ENCODE measurements around the gene ALDH1L1.

Gene ALDH1L1

GRCh38 chr3:126132751-126133511 is 47.5 kb downstream of the ALDH1L1 start:
- DNase-seq: peak; percentile 12

GRCh38 chr3:126131881-126132750 is 48.3 kb downstream of the ALDH1L1 start:
- peak; percentile 23 for DNase-seq

- DNase-seq: peak; percentile 13
Measured at GRCh38 chr3:126130981-126131745, 49.2 kb downstream of the ALDH1L1 start.

- peak; percentile 7 for DNase-seq
Measured at GRCh38 chr3:126130081-126130855, 50.1 kb downstream of the ALDH1L1 start.

- peak; percentile 21 for DNase-seq
Measured at GRCh38 chr3:126129398-126129891, 50.9 kb downstream of the ALDH1L1 start.

GRCh38 chr3:126128504-126129397 is 51.6 kb downstream of the ALDH1L1 start:
- DNase-seq: peak; percentile 12

- peak; percentile 21 for DNase-seq
Measured at GRCh38 chr3:126127904-126128303, 52.5 kb downstream of the ALDH1L1 start.

GRCh38 chr3:126127452-126127851 is 52.9 kb downstream of the ALDH1L1 start:
- DNase-seq: peak; percentile 26

GRCh38 chr3:126126811-126127431 is 53.5 kb downstream of the ALDH1L1 start:
- DNase-seq: peak; percentile 14

- peak; percentile 22 for DNase-seq
Measured at GRCh38 chr3:126126286-126126685, 54.1 kb downstream of the ALDH1L1 start.

GRCh38 chr3:126125781-126126251 is 54.6 kb downstream of the ALDH1L1 start:
- DNase-seq: no peak

GRCh38 chr3:126125341-126125740 is 55.0 kb downstream of the ALDH1L1 start:
- peak; percentile 18 for DNase-seq

- no peak for DNase-seq
Measured at GRCh38 chr3:126124896-126125295, 55.5 kb downstream of the ALDH1L1 start.

- peak; percentile 14 for DNase-seq
Measured at GRCh38 chr3:126124148-126124868, 56.1 kb downstream of the ALDH1L1 start.

GRCh38 chr3:126121632-126122031 is 58.8 kb downstream of the ALDH1L1 start:
- DNase-seq: no peak

GRCh38 chr3:126121074-126121473 is 59.3 kb downstream of the ALDH1L1 start:
- no peak for DNase-seq

GRCh38 chr3:126119976-126120375 is 60.4 kb downstream of the ALDH1L1 start:
- DNase-seq: no peak

- DNase-seq: peak; percentile 14
Measured at GRCh38 chr3:126119008-126119675, 61.2 kb downstream of the ALDH1L1 start.

GRCh38 chr3:126118591-126118990 is 61.8 kb downstream of the ALDH1L1 start:
- no peak for DNase-seq

All from activated CD4-positive, CD25-positive, alpha-beta regulatory T cell treated with anti-CD3 and anti-CD28 coated beads, Interleukin-2, amount 50 U/mL, for 72 hours (primary cell).